HG02798 (cell line): ENCODE measurements around the gene SPTLC1.

ENCODE experiments used
- ATAC-seq: cut with Tn5 transposase; IDR thresholded peaks from one replicate; pipeline ENCODE4 v1.9.1; 2021; ENCODE audit warnings: mild to moderate bottlenecking; ENCODE audit not compliant: unreplicated experiment, poor library complexity

The SPTLC1 gene

DNA sequence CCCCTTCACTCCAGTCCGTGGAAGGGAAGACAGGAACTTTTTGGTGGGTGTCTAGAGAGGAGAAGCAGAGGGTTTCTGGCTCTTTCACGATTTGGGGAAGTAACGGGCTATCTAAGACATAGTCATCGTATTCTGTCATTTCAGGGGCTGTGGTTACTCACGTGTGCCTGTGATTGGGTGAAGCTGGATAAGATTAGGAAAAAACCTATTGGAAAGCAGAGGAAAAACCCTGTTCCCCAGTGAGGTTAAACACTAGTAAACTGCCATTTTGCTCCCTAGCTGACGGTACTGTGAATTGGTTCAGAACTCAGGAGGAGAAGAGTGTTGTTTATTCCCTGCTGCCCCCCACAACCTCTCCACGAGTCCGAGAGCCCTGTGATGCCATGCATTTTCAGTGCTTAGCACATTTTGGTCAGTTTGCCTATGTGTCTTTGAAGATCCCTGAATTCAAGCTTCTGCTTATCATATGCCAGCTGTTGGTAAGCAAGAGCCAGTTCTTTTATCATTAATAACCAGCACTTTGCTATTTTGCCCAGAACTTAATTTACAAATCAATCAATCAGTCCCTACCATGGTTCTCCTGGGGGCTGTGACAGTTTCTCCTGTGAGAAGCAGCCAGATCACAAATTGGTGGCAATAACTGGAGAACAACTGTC is 120.1 kb downstream of the SPTLC1 start:
- no peak for ATAC-seq

DNA sequence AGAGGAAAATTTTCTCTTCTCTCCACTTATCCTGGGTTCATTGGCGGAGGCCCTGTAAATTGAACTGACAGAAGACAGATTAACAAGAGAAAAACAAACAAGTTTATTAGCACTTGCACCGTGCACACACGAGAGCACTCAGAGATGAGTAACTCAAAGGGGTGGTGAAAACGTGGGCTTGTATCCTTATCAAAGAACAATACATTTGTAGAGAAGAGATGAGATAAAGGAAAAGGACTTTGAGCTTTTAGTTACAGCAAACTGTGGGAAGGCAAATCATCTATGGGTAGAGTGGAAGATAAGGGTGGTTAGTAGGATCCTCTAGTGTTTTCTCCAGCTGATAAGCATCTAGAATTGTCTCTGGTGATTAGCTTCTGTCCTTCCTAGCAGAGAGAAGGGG is 120.8 kb downstream of the SPTLC1 start:
- no peak for ATAC-seq

DNA sequence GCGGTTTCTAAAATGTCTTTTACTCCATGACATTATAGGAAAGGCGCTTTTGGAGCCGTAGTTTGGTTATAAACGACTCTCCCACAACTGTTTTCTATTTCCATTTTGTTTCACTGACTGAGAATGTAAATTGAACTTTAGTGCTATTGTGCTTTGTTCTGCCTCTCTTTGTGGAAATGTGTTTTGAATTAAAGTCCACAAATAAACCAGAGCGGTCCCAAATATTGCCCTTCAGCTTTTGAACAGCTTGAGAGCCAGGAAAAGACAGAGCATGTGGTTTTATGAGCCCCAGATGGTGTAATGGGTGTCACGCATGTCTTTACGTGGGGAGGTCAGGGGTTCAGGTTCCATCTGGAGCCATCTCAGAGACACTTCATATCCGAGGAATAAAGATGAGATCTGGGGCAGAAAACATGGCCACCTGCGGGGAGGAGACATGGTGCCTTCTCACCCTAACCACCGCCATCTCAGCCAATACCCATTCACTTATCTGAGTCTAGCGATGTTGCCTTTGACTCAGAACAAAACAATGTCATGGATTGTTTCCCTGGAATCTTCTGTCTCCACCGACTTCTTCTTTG is 122.7 kb downstream of the SPTLC1 start:
- ATAC-seq, result no peak

DNA sequence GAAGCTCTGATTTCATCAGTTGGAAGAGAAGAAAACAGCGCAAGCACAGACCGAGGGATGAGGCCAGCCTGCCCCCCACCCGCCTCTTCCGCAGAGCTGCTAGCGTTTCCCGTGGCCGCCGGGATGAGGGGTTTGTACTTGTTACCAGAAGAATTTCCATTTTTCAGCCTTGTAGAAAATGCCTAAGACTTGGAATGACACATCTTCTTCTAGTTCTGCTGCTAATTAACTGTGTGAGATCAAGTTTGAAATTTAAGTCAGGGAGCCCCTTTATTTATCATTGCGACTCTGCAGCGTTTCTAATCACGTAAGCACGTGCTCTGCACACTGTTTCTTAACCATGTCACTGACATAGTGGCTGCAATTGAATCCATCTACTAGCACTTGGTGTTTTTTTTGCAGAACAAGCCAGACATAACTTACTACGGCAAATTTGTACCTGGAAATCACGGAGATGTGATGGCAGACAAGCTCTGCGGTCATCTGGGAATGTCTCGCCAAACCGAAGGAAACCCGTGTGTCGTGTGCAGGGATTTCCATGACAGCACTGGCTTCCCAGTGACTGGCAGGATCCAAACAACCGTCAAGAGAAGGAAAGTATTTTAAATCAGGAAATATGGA is 123.4 kb downstream of the SPTLC1 start:
- ATAC-seq, result no peak

DNA sequence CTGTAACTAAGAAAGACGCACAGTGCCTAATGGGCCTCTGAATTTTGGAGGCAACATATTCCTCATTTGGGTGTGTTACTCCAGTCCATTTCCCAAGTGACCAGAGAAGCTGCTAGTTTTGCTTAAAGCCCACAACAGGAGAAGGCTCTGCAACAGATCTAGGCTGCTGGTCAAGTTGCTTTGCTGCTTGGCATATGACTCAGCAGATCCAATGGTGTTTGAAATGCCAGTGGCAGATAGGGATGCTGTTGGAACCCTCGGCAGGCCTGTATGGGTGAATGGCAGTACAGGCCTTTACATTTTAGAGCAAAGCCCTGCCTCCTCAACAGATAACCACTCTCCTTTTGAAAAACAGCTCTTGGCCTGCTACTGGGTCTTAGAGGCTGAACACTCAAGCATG is 129.0 kb downstream of the SPTLC1 start:
- ATAC-seq, result no peak

GRCh38 chr9:91985692-91986091 is 129.5 kb downstream of the SPTLC1 start:
- no peak for ATAC-seq
